Tibial artery (tissue), 4 donors: ENCODE results near the gene MRM2.

Experiments used
- DNase-seq, 2 donors: peaks; one replicate each; pipeline ENCODE4 v3.0.0-alpha.2; 2019
- H3K27ac ChIP-seq, 2 donors: fragments of 200-600 bp; sonication (generic) in 1 of 2; 1 replicate in 1 of 2; 2 replicates in 1 of 2; pipeline ENCODE4 v1.5.1; 2018 to 2019; ENCODE audit warnings: mild to moderate bottlenecking in 1 of 2
- H3K27me3 ChIP-seq, 2 donors: fragments of 200-600 bp; sonication (generic) in 1 of 2; one replicate each; pipeline versions ENCODE4 v1.5.1 to v1.6.0; 2016 to 2019
- H3K36me3 ChIP-seq, 3 donors: fragments of 200-600 bp; sonication (generic) in 2 of 3; one replicate each; pipeline ENCODE4 v1.5.1; 2016 to 2019; ENCODE audit warnings: mild to moderate bottlenecking in 2 of 3
- H3K4me1 ChIP-seq, 4 donors: fragments of 200-600 bp; sonication (generic) in 2 of 4; 1 replicate in 3 of 4; 2 replicates in 1 of 4; pipeline ENCODE4 v1.5.1; 2016 to 2019
- H3K4me3 ChIP-seq, 2 donors: fragments of 200-600 bp; sonication (generic) in 1 of 2; 1 replicate in 1 of 2; 2 replicates in 1 of 2; pipeline ENCODE4 v1.5.1; 2018 to 2019; ENCODE audit warnings: mild to moderate bottlenecking in 2 of 2
- H3K9me3 ChIP-seq, 3 donors: fragments of 200-600 bp; sonication (generic) in 1 of 3; one replicate each; pipeline ENCODE4 v1.5.1; 2016 to 2019
- intact Hi-C: fragments of 100-400 bp; cut with DNase I; formaldehyde crosslinking; loops from one replicate; pipeline ENCODE4 v1.15.0; 2023; ENCODE audit warnings: low total_unique reads
- TF ChIP-seq, protein P1 (sequence below), 2 experiments: fragments of 200-600 bp in 1 of 2; fragments of 450-650 bp in 1 of 2; IDR thresholded peaks; one replicate each; pipeline ENCODE4 v1.5.1; 2017 to 2019; ENCODE audit warnings: antibody characterized with exemption in 2 of 2, mild to moderate bottlenecking in 1 of 2, moderate library complexity in 1 of 2

Gene MRM2

DNA sequence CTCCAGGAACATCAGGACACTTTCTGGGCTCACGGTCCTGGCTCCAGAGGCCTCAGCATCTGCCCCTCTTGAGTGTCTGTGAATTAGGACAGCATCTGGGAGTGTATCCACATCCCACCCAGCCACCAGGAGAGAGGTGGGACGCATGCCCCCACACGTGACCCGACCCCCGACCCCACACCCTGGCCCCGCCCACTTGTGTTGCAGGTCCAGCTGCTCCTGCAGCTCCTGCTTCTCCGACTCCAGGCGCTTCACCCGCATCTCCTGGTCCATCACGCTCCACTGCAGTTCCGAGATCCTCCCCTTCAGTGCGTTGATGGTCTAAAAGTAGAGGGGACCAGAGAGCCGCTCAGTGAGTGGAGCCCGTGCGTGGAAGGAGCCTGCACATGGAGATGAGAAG lies 22.9 kb downstream of the MRM2 start:
- intact Hi-C loops = no loop called here
- Histone ChIP-seq H3K9me3 (no peaks in the 10 kb centered on the region), H3K27ac (no peak overlapping the region), H3K4me3 (no peak overlapping the region), H3K36me3 (peaks cover 34 to 99% (median 80%) of the 10 kb centered on the region in 3 donors), H3K27me3 (no peaks in the 10 kb centered on the region), H3K4me1 (no peaks in the 10 kb centered on the region)
- TF ChIP-seq, protein P1, sequence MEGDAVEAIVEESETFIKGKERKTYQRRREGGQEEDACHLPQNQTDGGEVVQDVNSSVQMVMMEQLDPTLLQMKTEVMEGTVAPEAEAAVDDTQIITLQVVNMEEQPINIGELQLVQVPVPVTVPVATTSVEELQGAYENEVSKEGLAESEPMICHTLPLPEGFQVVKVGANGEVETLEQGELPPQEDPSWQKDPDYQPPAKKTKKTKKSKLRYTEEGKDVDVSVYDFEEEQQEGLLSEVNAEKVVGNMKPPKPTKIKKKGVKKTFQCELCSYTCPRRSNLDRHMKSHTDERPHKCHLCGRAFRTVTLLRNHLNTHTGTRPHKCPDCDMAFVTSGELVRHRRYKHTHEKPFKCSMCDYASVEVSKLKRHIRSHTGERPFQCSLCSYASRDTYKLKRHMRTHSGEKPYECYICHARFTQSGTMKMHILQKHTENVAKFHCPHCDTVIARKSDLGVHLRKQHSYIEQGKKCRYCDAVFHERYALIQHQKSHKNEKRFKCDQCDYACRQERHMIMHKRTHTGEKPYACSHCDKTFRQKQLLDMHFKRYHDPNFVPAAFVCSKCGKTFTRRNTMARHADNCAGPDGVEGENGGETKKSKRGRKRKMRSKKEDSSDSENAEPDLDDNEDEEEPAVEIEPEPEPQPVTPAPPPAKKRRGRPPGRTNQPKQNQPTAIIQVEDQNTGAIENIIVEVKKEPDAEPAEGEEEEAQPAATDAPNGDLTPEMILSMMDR (IDR thresholded peaks at IDR 0.05) = no peak
- DNase-seq = no peak

DNA sequence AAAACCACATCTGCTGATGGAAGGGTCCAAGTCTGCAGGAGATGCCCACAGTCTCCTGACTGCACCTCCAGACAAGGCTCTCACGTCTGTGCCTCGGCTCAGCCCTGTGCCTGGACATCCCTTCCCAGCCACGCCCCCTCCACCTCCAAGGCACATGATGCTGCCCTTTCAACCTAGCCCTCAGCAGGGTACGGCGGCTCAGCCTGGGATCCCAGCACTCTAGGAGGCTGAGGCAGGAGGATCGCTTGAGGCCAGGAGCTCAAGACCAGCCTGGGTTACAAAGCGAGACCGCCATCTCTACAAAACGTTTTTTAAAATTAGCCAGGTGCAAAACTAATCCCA lies 23.6 kb downstream of the MRM2 start:
- DNase-seq = no peak
- no peaks in the 10 kb centered on the region for H3K9me3 ChIP-seq
- H3K4me1 ChIP-seq = no peaks in the 10 kb centered on the region
- H3K27ac ChIP-seq = no peak overlapping the region
- intact Hi-C loops = no loop called here
- H3K36me3 ChIP-seq = peaks cover 38 to 99% (median 85%) of the 10 kb centered on the region in 3 donors
- H3K4me3 ChIP-seq = no peak overlapping the region
- TF ChIP-seq, protein P1 (IDR thresholded peaks at IDR 0.05) = no peak
- H3K27me3 ChIP-seq = no peaks in the 10 kb centered on the region

DNA sequence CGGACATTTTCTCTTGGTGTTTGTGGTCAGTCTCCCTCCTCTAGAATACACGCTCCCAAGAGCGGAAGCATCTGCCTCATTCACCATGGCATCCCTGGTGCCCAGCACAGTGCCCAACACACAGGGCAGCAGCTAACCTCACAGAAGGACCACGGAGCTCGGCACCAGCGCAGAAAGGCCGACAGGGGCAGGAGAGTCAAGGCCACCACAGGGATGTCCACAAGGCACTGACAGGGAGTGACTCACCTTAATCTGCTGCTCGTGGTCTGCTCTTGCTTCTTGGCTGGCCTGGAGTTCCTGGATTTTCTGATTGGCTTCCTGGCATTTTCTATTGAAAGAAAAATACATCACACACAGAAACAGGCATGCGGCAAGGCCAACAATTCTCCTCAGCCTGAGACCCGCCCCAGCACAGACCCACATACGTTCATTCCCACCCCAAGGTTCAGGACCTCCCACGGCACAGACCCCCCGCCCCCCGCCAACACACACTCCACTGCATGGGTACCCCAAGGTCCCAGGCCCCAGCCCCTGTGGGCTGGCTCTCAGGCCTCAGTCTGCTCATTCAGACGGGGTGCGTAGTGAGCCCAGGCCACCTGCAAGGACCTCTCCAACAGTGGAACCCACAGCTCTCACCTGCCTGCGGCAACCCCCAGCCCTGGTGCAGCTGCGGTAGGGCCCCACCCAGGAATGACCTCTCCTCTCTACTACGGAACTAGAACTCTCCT lies 24.1 kb downstream of the MRM2 start:
- peaks cover 43 to 99% (median 86%) of the 10 kb centered on the region in 3 donors for H3K36me3 ChIP-seq
- H3K27ac ChIP-seq = no peak overlapping the region
- no peaks in the 10 kb centered on the region for H3K27me3 ChIP-seq
- intact Hi-C loops = no loop called here
- no peak overlapping the region for H3K4me3 ChIP-seq
- H3K9me3 ChIP-seq = no peaks in the 10 kb centered on the region
- H3K4me1 ChIP-seq = no peaks in the 10 kb centered on the region
- no peak for DNase-seq
- TF ChIP-seq, protein P1 (IDR thresholded peaks at IDR 0.05) = no peak

DNA sequence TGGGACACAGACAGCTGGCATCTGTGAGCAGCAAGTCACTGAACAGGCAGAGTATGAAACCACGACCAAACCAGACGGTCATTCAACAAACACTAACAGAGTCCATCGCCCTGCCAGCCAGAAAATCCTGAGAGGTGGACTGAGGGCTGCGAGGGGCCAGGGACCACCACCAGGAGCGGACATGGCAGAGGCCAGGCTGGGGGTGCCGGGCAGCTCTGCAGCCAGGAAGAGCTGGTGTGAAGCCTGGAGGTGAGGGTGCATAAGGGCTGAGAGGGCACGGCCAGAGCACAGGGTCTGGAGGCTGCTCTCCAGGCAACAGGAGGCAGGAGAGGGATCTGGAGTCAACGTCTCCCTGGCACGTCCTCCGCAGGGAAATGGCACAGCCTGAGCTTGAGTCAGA lies 24.8 kb downstream of the MRM2 start:
- Histone ChIP-seq H3K36me3 (peaks cover 49 to 99% (median 87%) of the 10 kb centered on the region in 3 donors), H3K9me3 (no peaks in the 10 kb centered on the region), H3K4me3 (no peak overlapping the region), H3K27ac (no peak overlapping the region), H3K27me3 (no peaks in the 10 kb centered on the region), H3K4me1 (no peaks in the 10 kb centered on the region)
- TF ChIP-seq, protein P1 (IDR thresholded peaks at IDR 0.05) = no peak
- no peak for DNase-seq
- intact Hi-C loops = no loop called here

DNA sequence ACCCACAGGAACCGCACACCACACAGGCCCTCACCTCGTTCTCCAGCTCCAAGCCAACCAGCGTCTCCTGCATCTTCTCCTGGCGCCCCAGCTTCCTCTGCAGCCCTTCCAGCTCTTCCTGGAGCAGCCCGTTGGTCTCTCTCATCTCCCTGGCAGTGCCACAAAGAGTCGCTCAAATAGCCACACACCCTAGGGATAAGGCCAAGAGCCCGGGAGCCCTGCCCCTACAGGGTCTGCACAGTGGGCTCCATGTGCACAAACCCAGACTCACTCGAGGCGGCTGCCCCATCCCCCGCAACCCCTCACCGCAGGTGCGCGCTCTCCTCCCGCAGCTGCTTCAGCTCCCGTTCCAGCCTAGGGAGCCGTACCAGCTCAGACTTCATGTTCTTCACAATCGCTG lies 26.2 kb downstream of the MRM2 start:
- Histone ChIP-seq H3K4me1 (no peaks in the 10 kb centered on the region), H3K27me3 (no peaks in the 10 kb centered on the region), H3K4me3 (no peak overlapping the region), H3K9me3 (no peaks in the 10 kb centered on the region), H3K36me3 (peaks cover 56 to 99% (median 87%) of the 10 kb centered on the region in 3 donors), H3K27ac (no peak overlapping the region)
- intact Hi-C loops = no loop called here
- TF ChIP-seq, protein P1 (IDR thresholded peaks at IDR 0.05) = no peak
- no peak for DNase-seq
